AG04450 (cell line): ENCODE data around the gene FARP1. TPM values are rescaled to one million over a fixed set of nuclear protein-coding genes. Genes with fewer than 3 reads are reported as not detected.

Experiments used
- CTCF ChIA-PET: fragments of 300-600, 350-600 bp; formaldehyde crosslinking; extraction: SDS; loops from one replicate; lab custom pipeline; 2022; ENCODE audit warnings: antibody characterized with exemption, inconsistent platforms; lab: Charles Lee
- POLR2A ChIA-PET: fragments of 350-600 bp; formaldehyde crosslinking; extraction: SDS; loops from one replicate; lab custom pipeline; 2021; ENCODE audit warnings: antibody characterized with exemption, inconsistent platforms; lab: Yijun Ruan, JAX
- DNase-seq: peaks from one replicate; pipeline ENCODE4 v3.0.0-alpha.2; 2011; ENCODE audit warnings: low read depth, low spot score
- H3K27ac ChIP-seq: one replicate; pipeline ENCODE4 v1.5.1; 2012; ENCODE audit warnings: low read depth, low read length, control low read depth
- H3K27me3 ChIP-seq: one replicate; pipeline ENCODE4 v1.6.0; 2012; ENCODE audit warnings: low read length; ENCODE audit not compliant: control insufficient read depth, insufficient read depth
- H3K4me3 ChIP-seq: 2 replicates; pipeline ENCODE4 v1.5.1; 2011; ENCODE audit warnings: mild to moderate bottlenecking, low read depth, low read length, control low read depth
- H3K9me3 ChIP-seq: 2 replicates; pipeline ENCODE4 v1.5.1; 2012; ENCODE audit warnings: low read length; ENCODE audit not compliant: control insufficient read depth, insufficient read depth
- polyA plus RNA-seq: library from polyadenylated mRNA; depleted of rRNA; stranded (reverse); fragments of >200 nt; gene quantifications from 2 replicates; pipeline ENCODE4 v1.2.3, GENCODE V29; 2011
- TF ChIP-seq, protein P1 (sequence below): IDR thresholded peaks from 2 replicates; pipeline ENCODE4 v1.5.1; 2011; ENCODE audit warnings: low read depth, low read length, control low read depth, inconsistent platforms

FARP1 gene
- polyA plus RNA-seq, 1 experiment: 76.4 TPM

DNA sequence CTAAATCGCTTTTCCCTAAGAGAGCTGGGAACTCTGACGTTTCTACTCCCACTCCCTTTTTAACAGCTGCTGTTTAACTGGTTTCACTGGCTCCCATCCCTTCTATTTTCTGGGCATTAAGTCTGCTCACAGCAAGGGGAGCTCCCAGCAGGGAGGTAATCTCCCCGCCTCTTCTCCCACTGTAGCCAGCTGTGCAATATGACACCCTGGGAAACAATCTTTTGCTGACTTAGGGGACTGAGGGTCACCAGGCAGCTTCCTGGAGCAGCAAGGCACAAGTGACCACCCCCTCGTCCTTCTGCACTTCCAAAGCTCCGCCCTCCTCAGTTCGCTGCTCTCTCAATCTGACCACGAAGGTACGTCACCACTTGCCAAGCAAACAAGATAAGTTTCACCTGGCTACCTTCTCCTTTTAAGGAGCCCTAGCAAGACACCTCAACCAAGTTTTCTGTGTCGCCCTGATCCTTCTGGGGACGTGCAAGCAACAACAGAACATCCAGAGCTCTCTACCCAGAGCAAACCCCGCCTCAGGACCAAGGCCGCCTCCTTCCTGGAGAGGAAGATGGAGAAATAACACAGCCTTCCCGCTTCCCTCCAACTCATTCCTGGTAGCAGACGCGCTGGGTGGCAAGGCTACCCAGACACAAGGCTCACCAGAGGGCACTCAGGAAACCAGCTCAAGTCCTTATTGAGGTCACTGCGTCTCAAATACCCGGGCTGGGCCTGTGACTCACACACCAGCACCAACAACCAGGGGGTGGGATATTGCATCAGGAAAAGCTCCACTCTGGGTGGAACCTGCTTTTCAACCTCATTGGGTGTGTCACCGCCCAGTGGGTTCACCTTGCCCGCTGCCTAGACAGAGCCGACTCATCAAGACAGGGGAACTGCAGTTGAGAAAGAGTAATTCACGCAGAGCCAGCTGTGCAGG is 341.7 kb downstream of the FARP1 start:
- ChIA-PET POLR2A (interaction anchor here (0.5 to 1.5 kb wide), 5 partner anchors 23 to 110 kb away, joined by 3 to 8 read pairs (median 5); partner anchors contain the start of gene STK24), CTCF (interaction anchor here (0.6 to 2.3 kb wide), 7 partner anchors 18 to 200 kb away, joined by 3 to 10 read pairs (median 5); no protein-coding TSS in a partner anchor)
- 0 out of 2 replicates have a peak overlapping the region, but pooled peaks have one; percentile 17 for H3K4me3 ChIP-seq
- no peaks in the 10 kb centered on the region for H3K9me3 ChIP-seq
- TF ChIP-seq, protein P1, sequence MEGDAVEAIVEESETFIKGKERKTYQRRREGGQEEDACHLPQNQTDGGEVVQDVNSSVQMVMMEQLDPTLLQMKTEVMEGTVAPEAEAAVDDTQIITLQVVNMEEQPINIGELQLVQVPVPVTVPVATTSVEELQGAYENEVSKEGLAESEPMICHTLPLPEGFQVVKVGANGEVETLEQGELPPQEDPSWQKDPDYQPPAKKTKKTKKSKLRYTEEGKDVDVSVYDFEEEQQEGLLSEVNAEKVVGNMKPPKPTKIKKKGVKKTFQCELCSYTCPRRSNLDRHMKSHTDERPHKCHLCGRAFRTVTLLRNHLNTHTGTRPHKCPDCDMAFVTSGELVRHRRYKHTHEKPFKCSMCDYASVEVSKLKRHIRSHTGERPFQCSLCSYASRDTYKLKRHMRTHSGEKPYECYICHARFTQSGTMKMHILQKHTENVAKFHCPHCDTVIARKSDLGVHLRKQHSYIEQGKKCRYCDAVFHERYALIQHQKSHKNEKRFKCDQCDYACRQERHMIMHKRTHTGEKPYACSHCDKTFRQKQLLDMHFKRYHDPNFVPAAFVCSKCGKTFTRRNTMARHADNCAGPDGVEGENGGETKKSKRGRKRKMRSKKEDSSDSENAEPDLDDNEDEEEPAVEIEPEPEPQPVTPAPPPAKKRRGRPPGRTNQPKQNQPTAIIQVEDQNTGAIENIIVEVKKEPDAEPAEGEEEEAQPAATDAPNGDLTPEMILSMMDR: no peak
- DNase-seq: no peak
- H3K27ac ChIP-seq: peak overlapping the region; percentile 92
- no peaks in the 10 kb centered on the region for H3K27me3 ChIP-seq

DNA sequence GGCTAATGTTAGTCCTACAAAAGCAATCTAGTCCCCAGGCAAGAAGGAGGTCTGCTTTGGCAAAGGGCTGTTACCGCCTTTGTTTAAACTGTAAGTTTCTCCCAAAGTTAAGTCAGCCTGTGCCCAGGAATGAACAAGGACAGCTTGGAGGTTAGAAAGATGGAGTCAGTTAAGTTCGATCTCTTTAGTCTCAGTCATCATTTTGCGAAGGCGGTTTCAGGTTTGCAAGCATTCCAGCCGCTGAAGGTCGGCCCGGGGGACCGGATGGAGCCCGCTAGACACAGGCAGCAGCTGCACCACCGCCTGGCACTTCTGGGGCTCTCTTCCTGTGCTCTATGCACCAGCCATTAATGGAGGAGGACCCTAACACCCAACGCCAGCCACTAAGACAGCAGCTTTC is 342.7 kb downstream of the FARP1 start:
- POLR2A ChIA-PET: interaction anchor here (0.6 to 1.0 kb wide), 2 partner anchors 22 to 92 kb away, joined by 3 to 5 read pairs; partner anchors contain the start of gene STK24

DNA sequence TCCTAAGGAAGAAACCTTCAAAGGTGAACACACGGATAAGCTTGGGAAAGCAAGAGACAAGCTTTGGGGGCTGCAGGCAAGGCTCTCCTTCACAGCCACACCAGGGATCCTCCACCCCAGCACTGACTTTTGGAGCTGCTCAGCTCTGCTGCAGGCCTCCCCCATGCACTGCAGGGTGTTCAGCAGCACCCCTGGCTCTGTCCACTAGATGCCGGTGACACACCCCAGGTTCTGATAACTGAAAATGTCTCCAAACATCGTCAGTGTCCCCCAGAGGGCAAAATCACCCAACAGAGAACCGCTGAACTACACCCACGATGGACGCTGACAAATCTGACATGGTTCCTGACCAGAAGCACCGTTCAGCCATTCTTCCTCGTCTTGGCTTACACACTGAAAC is 343.5 kb downstream of the FARP1 start:
- ChIA-PET CTCF (no interaction called here), POLR2A (no interaction called here)
- no peak overlapping the region for H3K27ac ChIP-seq
- TF ChIP-seq, protein P1: no peak
- H3K9me3 ChIP-seq: no peaks in the 10 kb centered on the region
- no peak overlapping the region for H3K4me3 ChIP-seq
- no peaks in the 10 kb centered on the region for H3K27me3 ChIP-seq
- DNase-seq: no peak

More for the DNA sequence above, 342.7 kb downstream of the FARP1 start:
- CTCF ChIA-PET: interaction anchor here (0.8 to 2.3 kb wide), 5 partner anchors 19 to 188 kb away, joined by 3 to 10 read pairs (median 7); no protein-coding TSS in a partner anchor
- no peak for DNase-seq
- TF ChIP-seq, protein P1: no peak
- no peak overlapping the region for H3K4me3 ChIP-seq
- H3K27me3 ChIP-seq: no peaks in the 10 kb centered on the region
- peak overlapping the region; percentile 92 for H3K27ac ChIP-seq
- no peaks in the 10 kb centered on the region for H3K9me3 ChIP-seq

DNA sequence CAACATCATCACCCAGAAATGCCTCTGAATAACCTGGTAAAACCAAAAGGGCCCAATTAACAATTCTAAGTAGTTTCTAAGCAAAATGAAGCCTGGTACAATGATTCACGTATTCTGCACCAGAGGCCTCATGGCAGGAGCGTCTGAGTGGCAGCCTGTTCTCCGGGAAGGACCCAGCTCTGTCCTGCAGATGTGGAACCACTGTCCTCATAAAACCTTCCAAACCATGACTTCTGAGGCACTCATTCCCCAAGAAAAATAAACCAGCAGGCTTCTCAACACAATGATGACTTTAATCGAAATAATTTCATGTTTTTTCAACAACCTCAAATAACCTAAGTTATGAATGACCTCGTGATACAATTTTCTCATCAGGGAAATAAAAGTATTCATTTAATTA is 344.1 kb downstream of the FARP1 start:
- H3K27ac ChIP-seq: no peak overlapping the region
- DNase-seq: no peak

More for the DNA sequence above, 344.1 kb downstream of the FARP1 start:
- ChIA-PET POLR2A (no interaction called here), CTCF (no interaction called here)
- TF ChIP-seq, protein P1: no peak
- Histone ChIP-seq H3K9me3 (no peaks in the 10 kb centered on the region), H3K27me3 (no peaks in the 10 kb centered on the region), H3K4me3 (no peak overlapping the region)
